ENCODE measurements around the gene MAP1B.

- no peak for TF ChIP-seq CTCF (conservative IDR thresholded peaks at IDR 0.05; ENCODE audit: low read depth, low read length)
- no peak for TF ChIP-seq EZH2 (IDR thresholded peaks at IDR 0.05; ENCODE audit: borderline replicate concordance, low read depth, low read length, poor library complexity, severe bottlenecking)
Measured at GRCh38 chr5:72197393-72197792, 90.1 kb downstream of the MAP1B start.
